ENCODE measurements around the gene HLF. TPM values are rescaled to one million over a fixed set of nuclear protein-coding genes. Genes with fewer than 3 reads are reported as not detected.
A peak's percentile ranks its signal among the peaks of the same experiment; 100 is the strongest.

The HLF gene
- total RNA-seq, 1 experiment from 2014 or later, result 0.13 TPM

- no peak for TF ChIP-seq SIN3A (IDR thresholded peaks at IDR 0.05; ENCODE audit: borderline replicate concordance, insufficient read depth, low read depth, low read length)
- TF ChIP-seq, protein P1, sequence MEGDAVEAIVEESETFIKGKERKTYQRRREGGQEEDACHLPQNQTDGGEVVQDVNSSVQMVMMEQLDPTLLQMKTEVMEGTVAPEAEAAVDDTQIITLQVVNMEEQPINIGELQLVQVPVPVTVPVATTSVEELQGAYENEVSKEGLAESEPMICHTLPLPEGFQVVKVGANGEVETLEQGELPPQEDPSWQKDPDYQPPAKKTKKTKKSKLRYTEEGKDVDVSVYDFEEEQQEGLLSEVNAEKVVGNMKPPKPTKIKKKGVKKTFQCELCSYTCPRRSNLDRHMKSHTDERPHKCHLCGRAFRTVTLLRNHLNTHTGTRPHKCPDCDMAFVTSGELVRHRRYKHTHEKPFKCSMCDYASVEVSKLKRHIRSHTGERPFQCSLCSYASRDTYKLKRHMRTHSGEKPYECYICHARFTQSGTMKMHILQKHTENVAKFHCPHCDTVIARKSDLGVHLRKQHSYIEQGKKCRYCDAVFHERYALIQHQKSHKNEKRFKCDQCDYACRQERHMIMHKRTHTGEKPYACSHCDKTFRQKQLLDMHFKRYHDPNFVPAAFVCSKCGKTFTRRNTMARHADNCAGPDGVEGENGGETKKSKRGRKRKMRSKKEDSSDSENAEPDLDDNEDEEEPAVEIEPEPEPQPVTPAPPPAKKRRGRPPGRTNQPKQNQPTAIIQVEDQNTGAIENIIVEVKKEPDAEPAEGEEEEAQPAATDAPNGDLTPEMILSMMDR (IDR thresholded peaks at IDR 0.05), result peak; percentile 97
- no peak for TF ChIP-seq REST (IDR thresholded peaks at IDR 0.05; ENCODE audit: insufficient read depth in 1 of 2, low read depth in 2 of 2, low read length in 1 of 2)
- DNase-seq (ENCODE audit: low read depth, low spot score) (peak; percentile 32), ATAC-seq (peak; percentile 80)
- POLR2A ChIA-PET, result no interaction called here
- Histone ChIP-seq H3K27ac (ENCODE audit: low read length) (no peak overlapping the region), H3K4me3 (ENCODE audit: low read depth in 2 of 2, low read length in 2 of 2) (no peak overlapping the region), H3K4me1 (ENCODE audit: control insufficient read depth, insufficient read depth, low read length) (no peaks in the 10 kb centered on the region), H3K27me3 (ENCODE audit: control insufficient read depth, insufficient read depth, low read length) (no peaks in the 10 kb centered on the region), H3K9me3 (ENCODE audit: control insufficient read depth, insufficient read depth, low read depth, low read length) (no peaks in the 10 kb centered on the region), H3K36me3 (ENCODE audit: control insufficient read depth, insufficient read depth, low read length) (no peaks in the 10 kb centered on the region)
- intact Hi-C loops (cut with micrococcal nuclease; ENCODE audit: unreplicated experiment) (loop anchor here (2.0 kb wide), 1 partner anchor 356 kb away; no protein-coding TSS in a partner anchor), in situ Hi-C loops (cut with HindIII; ENCODE audit: low pct_unique_long_range_greater_than_20kb, low sequenced_read_pairs) (no loop called here)
- CTCF ChIA-PET, result no interaction called here
- no TSS peak for BruUV-seq (replicated peaks)
Observed at GRCh38 chr17:55348749-55349354, 84.1 kb downstream of the HLF start.

DNA sequence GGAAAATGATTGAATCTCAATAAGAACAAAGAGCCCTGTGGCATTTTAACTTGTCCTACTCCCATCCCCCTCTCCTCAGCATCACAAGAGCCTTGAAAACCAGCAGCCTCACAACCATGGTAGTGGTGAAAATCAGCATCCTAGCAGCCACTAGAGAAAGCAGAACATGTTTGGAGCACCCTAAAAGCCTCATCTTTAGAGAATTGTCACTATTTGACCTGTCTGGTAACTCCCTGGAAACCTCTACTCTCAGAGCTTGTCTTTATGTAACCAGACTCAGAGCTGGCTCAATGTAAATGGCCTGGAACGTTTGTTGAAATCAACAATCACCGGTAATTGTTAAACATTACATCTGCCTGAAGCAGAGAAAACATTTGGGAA lies 86.1 kb downstream of the HLF start:
- TF ChIP-seq POLR2AphosphoS5 (IDR thresholded peaks at IDR 0.05; ENCODE audit: low read depth, low read length), result no peak
- no peak for TF ChIP-seq REST (IDR thresholded peaks at IDR 0.05; ENCODE audit: insufficient read depth in 1 of 2, low read depth in 2 of 2, low read length in 1 of 2)
- no peak for TF ChIP-seq TCF7L2 (IDR thresholded peaks at IDR 0.05; ENCODE audit: low read depth, low read length)
- no peak for TF ChIP-seq SIN3A (IDR thresholded peaks at IDR 0.05; ENCODE audit: borderline replicate concordance, insufficient read depth, low read depth, low read length)
- TF ChIP-seq, protein P1 (IDR thresholded peaks at IDR 0.05), result no peak
- H3K4me1 ChIP-seq (ENCODE audit: control insufficient read depth, insufficient read depth, low read length), result no peaks in the 10 kb centered on the region
- H3K27me3 ChIP-seq (ENCODE audit: control insufficient read depth, insufficient read depth, low read length), result no peaks in the 10 kb centered on the region
- ChIA-PET CTCF (no interaction called here), POLR2A (interaction anchor here (0.7 kb wide), 1 partner anchor 184 kb away, joined by 3 read pairs; no protein-coding TSS in a partner anchor)
- intact Hi-C loops (cut with micrococcal nuclease; ENCODE audit: unreplicated experiment) (loop anchor here (10.0 kb wide), 1 partner anchor 56 kb away; no protein-coding TSS in a partner anchor), in situ Hi-C loops (cut with HindIII; ENCODE audit: low pct_unique_long_range_greater_than_20kb, low sequenced_read_pairs) (no loop called here)
- no peak overlapping the region for H3K27ac ChIP-seq (ENCODE audit: low read length)
- no peak overlapping the region for H3K4me3 ChIP-seq (ENCODE audit: low read depth in 2 of 2, low read length in 2 of 2)
- no peaks in the 10 kb centered on the region for H3K9me3 ChIP-seq (ENCODE audit: control insufficient read depth, insufficient read depth, low read depth, low read length)
- DNase-seq (ENCODE audit: low read depth, low spot score) (no peak), ATAC-seq (no peak)
- no peaks in the 10 kb centered on the region for H3K36me3 ChIP-seq (ENCODE audit: control insufficient read depth, insufficient read depth, low read length)
- no TSS peak for BruUV-seq (replicated peaks)

All from Panc1 (cell line).